Gastrocnemius medialis (tissue), 4 donors: ENCODE data around the gene SFT2D3. TPM values are rescaled to one million over a fixed set of nuclear protein-coding genes. Genes with fewer than 3 reads are reported as not detected.

Experiments used
- ATAC-seq, 2 donors: fragments of 150-250 bp; one replicate each; pipeline ENCODE4 v1.9.1; 2016
- DNase-seq, 2 donors: peaks; one replicate each; pipeline ENCODE4 v3.0.0-alpha.2; 2019
- H3K27ac ChIP-seq, 4 donors: fragments of 200-600 bp; sonication (generic); 1 replicate in 1 of 4; 2 replicates in 3 of 4; pipeline ENCODE4 v1.5.1; 2016 to 2018; ENCODE audit warnings: mild to moderate bottlenecking in 2 of 4, moderate library complexity in 1 of 4
- H3K27me3 ChIP-seq, 3 donors: fragments of 200-600 bp; sonication (generic) in 2 of 3; 1 replicate in 1 of 3; 2 replicates in 2 of 3; pipeline versions ENCODE4 v1.5.1 to v1.6.0; 2016 to 2019; ENCODE audit warnings: mild to moderate bottlenecking in 1 of 3, moderate library complexity in 1 of 3
- H3K36me3 ChIP-seq, 2 donors: fragments of 200-600 bp; sonication (generic) in 1 of 2; one replicate each; pipeline ENCODE4 v1.5.1; 2017 to 2018
- H3K4me1 ChIP-seq, 2 donors: fragments of 200-600 bp; sonication (generic) in 1 of 2; one replicate each; pipeline ENCODE4 v1.5.1; 2016 to 2017; ENCODE audit warnings: mild to moderate bottlenecking in 2 of 2
- H3K4me3 ChIP-seq, 4 donors: fragments of 200-600 bp; sonication (generic) in 3 of 4; 1 replicate in 1 of 4; 2 replicates in 3 of 4; pipeline ENCODE4 v1.5.1; 2016 to 2019; ENCODE audit warnings: mild to moderate bottlenecking in 2 of 4
- H3K9me3 ChIP-seq, 3 donors: fragments of 200-600 bp; sonication (generic) in 2 of 3; 1 replicate in 1 of 3; 2 replicates in 2 of 3; pipeline ENCODE4 v1.5.1; 2016 to 2019
- POLR2A ChIP-seq, 2 donors: fragments of 450-650 bp; IDR thresholded peaks; one replicate each; pipeline ENCODE4 v1.6.1; 2017; ENCODE audit warnings: antibody characterized with exemption in 2 of 2, mild to moderate bottlenecking in 2 of 2, moderate library complexity in 2 of 2
- in situ Hi-C, 4 donors: fragments of 200-750 bp; cut with MboI; loops; one replicate each; pipeline versions ENCODE4 v1.15.0 to v1.8.0; 2017; ENCODE audit warnings: low sequenced_read_pairs in 4 of 4
- intact Hi-C: fragments of 100-400 bp; cut with DNase I; formaldehyde crosslinking; loops from one replicate; pipeline ENCODE4 v1.15.1; 2023; ENCODE audit warnings: low total_unique reads
- total RNA-seq, 4 donors: library from RNA; depleted of rRNA; stranded (reverse); fragments of >200 nt; gene quantifications; one replicate each; pipeline versions ENCODE4 v1.1.0 to v1.2.3, GENCODE V29; 2016
- TF ChIP-seq, protein P1 (sequence below), 5 experiments: fragments of 450-650 bp in 3 of 5; fragments of 200-600 bp in 2 of 5; sonication (generic) in 2 of 5; IDR thresholded peaks in 4 of 5; conservative IDR thresholded peaks in 1 of 5; 1 replicate in 4 of 5; 2 replicates in 1 of 5; pipeline ENCODE4 v1.5.1; 2016 to 2019; ENCODE audit warnings: antibody characterized with exemption in 5 of 5, mild to moderate bottlenecking in 3 of 5, moderate library complexity in 3 of 5

Gene SFT2D3
- total RNA-seq, 4 donors from 2014 or later = 3.0 to 5.5 (median 3.5) TPM

DNA sequence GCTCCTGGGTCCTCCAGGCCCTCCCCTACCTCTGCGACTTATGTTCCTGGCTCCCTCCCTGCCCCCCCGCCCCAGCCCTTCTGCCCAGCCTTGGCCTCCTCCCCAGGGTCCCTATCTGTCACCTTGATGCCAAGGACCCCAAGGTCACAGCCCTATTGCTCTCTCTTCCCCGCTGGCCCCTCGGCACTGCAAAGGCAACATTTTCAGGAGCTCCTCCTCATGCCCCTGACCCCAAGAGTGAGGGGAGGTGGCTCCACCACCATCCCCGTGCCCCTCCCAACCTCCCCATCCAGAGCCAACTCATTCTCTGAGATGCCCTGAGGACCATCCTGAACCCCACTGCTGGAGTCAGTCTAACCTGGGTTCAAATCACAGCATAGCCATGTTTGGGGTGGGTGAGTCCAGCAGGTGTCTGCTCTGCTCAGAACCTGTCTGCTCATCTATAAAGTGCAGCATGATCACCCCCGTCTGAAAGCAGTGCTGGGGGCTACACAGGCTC is 37.7 kb upstream of the SFT2D3 start:
- Histone ChIP-seq H3K27me3 (no peaks in the 10 kb centered on the region), H3K4me1 (peaks cover 12 to 25% of the 10 kb centered on the region in 2 donors), H3K4me3 (peak overlapping the region; percentile 46 to 54 (median 54)), H3K36me3 (no peaks in the 10 kb centered on the region), H3K27ac (peak overlapping the region; percentile 44 to 67 (median 64)), H3K9me3 (no peaks in the 10 kb centered on the region)
- DNase-seq (no peak), ATAC-seq (no peak)
- intact Hi-C loops (no loop called here), in situ Hi-C loops (no loop called here)
- no peak for TF ChIP-seq POLR2A (IDR thresholded peaks at IDR 0.05)
- TF ChIP-seq, protein P1, sequence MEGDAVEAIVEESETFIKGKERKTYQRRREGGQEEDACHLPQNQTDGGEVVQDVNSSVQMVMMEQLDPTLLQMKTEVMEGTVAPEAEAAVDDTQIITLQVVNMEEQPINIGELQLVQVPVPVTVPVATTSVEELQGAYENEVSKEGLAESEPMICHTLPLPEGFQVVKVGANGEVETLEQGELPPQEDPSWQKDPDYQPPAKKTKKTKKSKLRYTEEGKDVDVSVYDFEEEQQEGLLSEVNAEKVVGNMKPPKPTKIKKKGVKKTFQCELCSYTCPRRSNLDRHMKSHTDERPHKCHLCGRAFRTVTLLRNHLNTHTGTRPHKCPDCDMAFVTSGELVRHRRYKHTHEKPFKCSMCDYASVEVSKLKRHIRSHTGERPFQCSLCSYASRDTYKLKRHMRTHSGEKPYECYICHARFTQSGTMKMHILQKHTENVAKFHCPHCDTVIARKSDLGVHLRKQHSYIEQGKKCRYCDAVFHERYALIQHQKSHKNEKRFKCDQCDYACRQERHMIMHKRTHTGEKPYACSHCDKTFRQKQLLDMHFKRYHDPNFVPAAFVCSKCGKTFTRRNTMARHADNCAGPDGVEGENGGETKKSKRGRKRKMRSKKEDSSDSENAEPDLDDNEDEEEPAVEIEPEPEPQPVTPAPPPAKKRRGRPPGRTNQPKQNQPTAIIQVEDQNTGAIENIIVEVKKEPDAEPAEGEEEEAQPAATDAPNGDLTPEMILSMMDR (IDR thresholded peaks at IDR 0.05 in 4 of 5, conservative IDR thresholded peaks at IDR 0.05 in 1 of 5) = no peak

DNA sequence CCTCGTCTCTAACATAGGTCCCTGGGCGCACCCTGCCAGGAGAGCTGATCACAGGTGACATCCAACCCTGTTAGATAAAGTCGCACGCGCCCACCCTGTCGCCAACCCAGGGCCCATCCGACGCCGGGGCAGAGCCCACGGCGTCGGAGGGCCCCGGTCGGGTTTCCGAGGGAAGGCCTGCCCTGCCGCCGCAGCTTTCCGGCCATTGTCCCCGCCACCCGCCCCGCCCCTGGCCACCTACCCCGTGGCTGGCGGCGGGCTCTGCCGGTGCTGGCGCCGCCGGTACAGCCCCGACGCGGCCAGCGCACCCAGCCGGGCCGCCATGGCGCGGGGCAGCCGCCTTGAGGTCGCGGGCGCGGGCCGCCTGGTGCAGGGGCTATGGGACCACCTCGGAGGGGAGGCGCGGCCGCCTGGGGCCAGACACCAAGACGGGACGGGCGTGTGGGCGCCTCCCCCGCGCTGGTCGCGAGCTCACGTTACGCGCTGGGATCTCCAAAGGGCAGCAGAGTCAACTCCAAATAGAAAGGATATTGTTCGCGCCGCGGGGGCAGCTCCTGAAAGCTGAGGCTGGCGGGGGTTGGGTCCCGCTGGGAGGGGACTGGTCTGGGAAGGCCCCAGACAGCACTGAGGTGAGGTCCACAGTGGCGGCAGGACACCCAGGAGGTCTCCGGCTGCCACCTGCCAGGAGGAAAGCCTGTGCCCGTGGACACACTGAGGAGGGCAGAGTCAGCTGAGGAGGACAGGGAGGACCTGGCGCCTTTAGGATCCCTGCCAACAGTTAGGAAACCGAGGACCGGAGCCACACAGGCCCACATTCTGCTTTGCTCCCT is 37.0 kb upstream of the SFT2D3 start:
- Histone ChIP-seq H3K9me3 (no peaks in the 10 kb centered on the region), H3K27ac (peak overlapping the region; percentile 42 to 76 (median 70)), H3K36me3 (no peaks in the 10 kb centered on the region), H3K4me1 (peaks cover 12 to 25% of the 10 kb centered on the region in 2 donors), H3K27me3 (no peaks in the 10 kb centered on the region), H3K4me3 (peak overlapping the region; percentile 46 to 54 (median 54))
- intact Hi-C loops = no loop called here
- peak in 1 of 2 donors; percentile 1 for DNase-seq
- peak; percentile 22 to 29 for ATAC-seq
- in situ Hi-C loops = no loop called here
- TF ChIP-seq POLR2A (IDR thresholded peaks at IDR 0.05) = peak in 1 of 2 donors; percentile 26
- TF ChIP-seq, protein P1 (IDR thresholded peaks at IDR 0.05 in 4 of 5, conservative IDR thresholded peaks at IDR 0.05 in 1 of 5) = no peak

DNA sequence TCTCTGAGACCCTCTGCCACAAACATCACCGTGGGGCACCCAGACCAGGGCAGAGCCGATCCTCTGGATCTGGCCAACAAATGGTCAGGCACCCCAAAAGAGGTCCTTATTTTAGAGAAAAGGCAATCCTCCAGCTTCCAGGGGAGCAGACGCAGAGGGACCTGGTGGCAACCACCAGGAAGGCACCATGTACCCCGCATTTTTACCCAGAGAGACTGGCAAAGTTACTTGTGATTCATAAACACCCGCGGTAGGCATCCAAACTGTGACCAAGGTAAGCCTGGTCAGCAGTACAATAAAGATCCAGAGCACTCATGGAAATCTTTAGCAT is 36.4 kb upstream of the SFT2D3 start:
- Histone ChIP-seq H3K27me3 (no peaks in the 10 kb centered on the region), H3K4me3 (peak overlapping the region; percentile 46 to 54 (median 54)), H3K4me1 (peaks cover 12 to 21% of the 10 kb centered on the region in 2 donors), H3K36me3 (no peaks in the 10 kb centered on the region), H3K9me3 (no peaks in the 10 kb centered on the region), H3K27ac (peak overlapping the region; percentile 35 to 76 (median 70))
- ATAC-seq (no peak), DNase-seq (no peak)
- in situ Hi-C loops (no loop called here), intact Hi-C loops (no loop called here)
- TF ChIP-seq, protein P1 (IDR thresholded peaks at IDR 0.05 in 4 of 5, conservative IDR thresholded peaks at IDR 0.05 in 1 of 5) = no peak
- no peak for TF ChIP-seq POLR2A (IDR thresholded peaks at IDR 0.05)

- intact Hi-C loops (no loop called here), in situ Hi-C loops (no loop called here)
- no peak for DNase-seq
- no peaks in the 10 kb centered on the region for H3K36me3 ChIP-seq
- no peaks in the 10 kb centered on the region for H3K27me3 ChIP-seq
- TF ChIP-seq POLR2A (IDR thresholded peaks at IDR 0.05) = no peak
- TF ChIP-seq, protein P1 (IDR thresholded peaks at IDR 0.05 in 4 of 5, conservative IDR thresholded peaks at IDR 0.05 in 1 of 5) = no peak
- ATAC-seq = no peak
- H3K27ac ChIP-seq = peak overlapping the region; percentile 35 to 76 (median 70)
- H3K9me3 ChIP-seq = no peaks in the 10 kb centered on the region
- peaks cover 12 to 19% of the 10 kb centered on the region in 2 donors for H3K4me1 ChIP-seq
- peak overlapping the region in 1 of 4 donors; percentile 53 for H3K4me3 ChIP-seq
Observed at GRCh38 chr2:127665267-127665893, 35.9 kb upstream of the SFT2D3 start.
